ENCODE data around the gene CCR6.

- TF ChIP-seq CTCF (IDR thresholded peaks at IDR 0.05 in 8 of 11, conservative IDR thresholded peaks at IDR 0.05 in 3 of 11) (no peak), POLR2A (IDR thresholded peaks at IDR 0.05) (no peak), POLR2AphosphoS5 (IDR thresholded peaks at IDR 0.05) (no peak)
Observed at GRCh38 chr6:167124753-167125152, 1.9 kb downstream of the CCR6 start.

Measured in spleen (tissue), 7 donors.